HG03558 (cell line): Measurements from ENCODE around the gene WDR31.
"Not testable (repeated sequence)": the region's sequence is repeated elsewhere in the genome, so short reads cannot be mapped to it uniquely, and the experiment has no call there.

Experiments
- ATAC-seq: cut with Tn5 transposase; IDR thresholded peaks from one replicate; pipeline ENCODE4 v1.9.1; 2021; ENCODE audit warnings: moderate number of reproducible peaks; ENCODE audit not compliant: unreplicated experiment; ENCODE audit errors: extremely low read depth

Gene WDR31

GRCh38 chr9:113368982-113369854 is 29.1 kb upstream of the WDR31 start:
- ATAC-seq, result no peak

- ATAC-seq, result no peak
These were observed 28.4 kb upstream of the WDR31 start for GRCh38 chr9:113368348-113368981.

GRCh38 chr9:113365652-113366051 is 25.6 kb upstream of the WDR31 start:
- not testable (repeated sequence) for ATAC-seq

GRCh38 chr9:113364951-113365350 is 24.9 kb upstream of the WDR31 start:
- no peak for ATAC-seq

GRCh38 chr9:113363336-113363735 is 23.3 kb upstream of the WDR31 start:
- ATAC-seq, result no peak

GRCh38 chr9:113361304-113362018 is 21.4 kb upstream of the WDR31 start:
- ATAC-seq, result no peak

- no peak for ATAC-seq
These were observed 20.3 kb upstream of the WDR31 start for GRCh38 chr9:113360242-113360842.

GRCh38 chr9:113359385-113359784 is 19.3 kb upstream of the WDR31 start:
- ATAC-seq, result no peak

- ATAC-seq, result no peak
These were observed 16.7 kb upstream of the WDR31 start for GRCh38 chr9:113356686-113357292.

- ATAC-seq, result no peak
These were observed 15.0 kb upstream of the WDR31 start for GRCh38 chr9:113355040-113355596.

- ATAC-seq, result no peak
These were observed 12.3 kb upstream of the WDR31 start for GRCh38 chr9:113352411-113352810.

- ATAC-seq, result no peak
These were observed 11.9 kb upstream of the WDR31 start for GRCh38 chr9:113352006-113352405.

- no peak for ATAC-seq
These were observed 10.9 kb upstream of the WDR31 start for GRCh38 chr9:113350937-113351336.

- no peak for ATAC-seq
These were observed 10.1 kb upstream of the WDR31 start for GRCh38 chr9:113350107-113350661.

GRCh38 chr9:113349445-113350094 is 9.5 kb upstream of the WDR31 start, which contains the start of gene BSPRY:
TSS of gene BSPRY (plus strand) at chr9:113349541. CDS start at chr9:113349580, 39 bp downstream.
- ATAC-seq, result no peak

GRCh38 chr9:113349066-113349444 is 9.0 kb upstream of the WDR31 start:
- ATAC-seq, result no peak

- ATAC-seq, result no peak
These were observed 8.4 kb upstream of the WDR31 start for GRCh38 chr9:113348437-113348836.

- no peak for ATAC-seq
These were observed 5.6 kb upstream of the WDR31 start for GRCh38 chr9:113345671-113346070.

- no peak for ATAC-seq
These were observed 5.1 kb upstream of the WDR31 start for GRCh38 chr9:113345190-113345589.
